Activated CD4-positive, alpha-beta T cell treated with anti-CD3 and anti-CD28 coated beads, Interleukin-2, amount 50 U/mL, for 48 hours (primary cell): ENCODE measurements around the gene LMF1.

Source experiments
- DNase-seq, 2 experiments: peaks; one replicate each; pipeline ENCODE4 v3.0.0-alpha.2; 2020

Gene LMF1

DNA sequence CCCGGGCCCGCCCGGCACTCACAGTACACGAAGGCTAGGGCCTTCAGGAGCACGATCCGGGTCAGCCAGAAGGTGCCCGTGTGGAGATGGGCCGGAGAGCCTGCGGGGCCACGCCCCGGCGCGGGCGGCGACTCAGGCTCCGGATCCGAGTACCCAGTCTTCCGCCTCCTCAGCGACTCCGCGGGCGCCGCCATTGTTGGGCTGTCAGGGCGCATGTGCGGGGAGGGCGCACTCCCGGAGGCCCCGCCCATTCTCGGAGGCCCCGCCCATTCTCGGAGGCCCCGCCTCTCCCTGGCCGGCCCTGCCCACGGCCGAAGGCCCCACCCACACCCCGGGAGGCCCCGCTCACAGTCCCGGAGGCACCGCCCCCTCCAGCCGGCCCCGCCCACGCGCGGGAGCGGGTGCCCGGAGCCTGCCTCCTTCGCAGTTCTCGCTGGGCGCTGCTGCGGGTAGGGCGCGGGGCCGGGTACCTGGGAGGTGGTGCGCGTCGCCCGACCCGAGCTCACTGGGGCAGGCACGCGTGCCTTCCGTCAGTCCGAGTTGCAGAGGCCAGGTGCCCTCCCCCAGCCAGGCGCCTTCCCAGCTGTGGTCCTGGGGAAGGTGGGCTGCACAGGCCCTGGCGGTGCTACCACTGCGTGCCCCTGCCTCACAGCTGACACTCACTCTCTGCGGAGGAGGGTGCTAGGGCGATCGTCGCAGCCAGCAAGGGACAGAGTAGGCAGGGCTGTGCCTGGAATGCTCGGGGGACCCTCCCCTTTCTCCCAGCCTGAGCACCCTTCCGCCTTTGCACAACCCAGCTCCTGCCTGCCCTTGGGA is at the start of gene LMF1:
Gene LMF1 (minus strand): TSS at position 219 of the 816 bp plus-strand sequence. CDS start 4 bp downstream, at position 215.
- peak; percentile 93 to 94 for DNase-seq

DNA sequence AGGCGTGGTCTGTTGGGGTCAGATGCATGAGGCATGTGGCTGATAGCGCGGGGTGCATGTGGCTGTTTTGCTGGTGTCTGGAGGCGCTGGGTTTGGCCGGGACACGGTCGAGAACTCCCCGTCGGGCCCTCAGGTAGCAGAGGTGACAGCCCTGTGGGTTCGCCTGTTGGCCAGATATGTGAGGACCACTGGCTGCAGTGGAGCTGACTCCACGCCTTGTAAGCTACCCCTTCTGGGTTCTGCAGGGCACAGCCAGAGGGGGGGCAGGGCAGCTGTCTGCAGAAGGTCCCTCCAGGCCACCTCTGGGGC is 49.3 kb upstream of the LMF1 start:
- DNase-seq = no peak

DNA sequence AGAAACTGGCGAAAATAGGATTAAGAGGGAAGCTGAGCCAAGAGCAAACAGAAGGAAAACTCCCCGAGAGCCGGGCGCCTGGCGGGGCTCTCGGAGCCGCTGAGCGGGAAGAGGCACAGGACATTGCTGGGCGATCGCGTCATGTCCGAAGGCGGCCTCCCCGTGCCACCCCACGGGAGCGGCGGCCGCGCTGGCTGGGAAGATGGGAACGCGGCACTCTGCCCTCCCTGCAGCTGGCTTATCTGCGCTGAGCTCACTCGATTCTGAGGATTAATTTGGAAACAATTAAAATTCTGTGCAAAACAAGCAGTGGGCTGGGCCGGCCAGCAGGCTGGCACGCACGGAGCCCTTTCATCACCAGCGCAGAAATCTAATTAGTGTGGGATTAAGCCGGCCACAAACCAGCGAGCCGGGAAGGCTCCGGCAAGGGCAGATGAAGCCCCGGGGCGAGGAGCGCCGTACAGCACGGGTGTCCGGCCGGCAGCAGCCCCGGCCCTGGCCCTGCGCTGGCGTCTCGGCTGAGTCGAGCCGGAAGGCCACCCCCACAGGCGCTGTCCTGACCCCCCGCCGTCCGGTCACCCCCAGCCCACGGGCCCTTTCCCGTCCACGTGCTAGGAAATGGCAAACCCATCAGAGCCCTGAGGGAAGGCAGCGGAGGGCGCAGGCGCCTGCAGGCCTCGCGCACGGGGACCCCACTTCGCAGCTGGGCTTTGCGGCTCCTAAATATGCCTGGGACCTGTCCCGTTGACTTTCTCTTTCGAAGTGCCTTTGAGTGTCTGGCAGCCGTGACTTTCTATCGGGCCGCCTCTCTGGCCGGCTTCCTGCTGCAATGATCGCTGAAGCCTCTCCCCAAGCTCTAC is 48.7 kb upstream of the LMF1 start:
- no peak for DNase-seq

DNA sequence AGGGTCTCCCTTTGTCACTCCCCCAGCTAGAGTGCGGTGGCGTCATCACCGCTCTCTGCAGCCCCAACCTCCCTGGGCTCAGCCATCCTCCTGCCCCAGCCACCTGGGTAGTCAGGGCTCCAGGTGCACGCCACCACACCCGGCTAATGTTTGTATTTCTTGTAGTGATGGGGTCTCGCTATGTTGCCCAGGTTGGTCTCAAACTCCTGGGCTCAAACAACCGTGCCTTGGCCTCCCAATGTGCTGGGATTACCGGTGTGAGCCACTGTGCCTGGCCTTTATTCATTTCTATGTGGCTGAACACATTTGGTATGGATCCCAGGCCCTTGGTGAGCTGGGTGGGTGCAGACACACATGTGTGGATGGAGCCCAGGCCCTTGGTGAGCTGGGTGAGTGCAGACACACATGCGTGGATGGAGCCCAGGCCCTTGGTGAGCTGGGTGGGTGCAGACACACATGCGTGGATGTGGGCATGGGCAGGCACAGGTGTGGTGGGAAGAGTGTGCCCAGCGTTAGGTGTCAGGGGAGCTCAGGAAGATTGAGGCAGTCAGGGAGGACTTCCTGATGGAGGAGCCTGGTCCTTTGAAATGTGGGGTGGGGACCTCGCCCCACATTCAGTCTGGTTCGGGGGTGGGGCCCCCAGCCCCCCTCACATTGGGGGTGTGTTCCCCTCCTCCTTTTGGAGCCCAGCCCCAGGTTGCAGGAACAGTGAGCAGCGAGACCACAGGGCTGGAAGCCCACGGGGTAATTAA is 47.8 kb upstream of the LMF1 start:
- DNase-seq = no peak

DNA sequence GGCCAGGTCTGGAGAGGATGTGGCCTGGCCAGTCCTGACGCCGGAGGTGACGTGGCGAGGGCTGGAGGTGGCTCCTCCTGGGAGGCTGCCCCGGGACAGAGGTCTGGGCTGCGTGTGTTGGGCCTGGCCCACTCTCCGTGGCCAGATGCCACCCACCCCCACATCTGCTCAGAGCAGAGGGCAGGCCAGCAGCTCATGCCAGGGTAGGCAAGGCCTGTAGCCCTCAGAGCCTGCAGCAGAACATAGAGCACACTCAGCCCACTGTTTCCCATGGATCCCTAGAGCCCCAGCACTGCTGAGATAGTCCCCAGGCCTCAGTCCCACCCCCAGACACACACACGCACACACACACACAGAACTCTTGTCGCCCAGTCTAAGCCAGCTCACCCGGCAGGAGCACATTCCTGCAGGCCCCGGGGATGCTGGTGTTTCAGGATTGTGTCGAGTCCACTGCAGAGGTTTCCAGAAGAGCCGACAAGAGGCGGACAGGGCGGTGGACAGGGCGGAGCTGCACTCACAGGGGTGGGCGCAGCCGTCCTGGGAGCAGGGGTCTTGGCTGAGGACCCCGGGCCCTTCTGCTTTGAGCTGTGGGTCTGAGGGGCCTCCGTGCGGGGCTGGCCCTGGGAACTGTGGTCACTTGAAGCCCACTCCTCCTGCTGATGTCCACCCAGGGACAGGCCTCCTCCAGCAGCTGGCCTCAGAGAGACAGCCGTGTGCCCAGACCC is 44.1 kb upstream of the LMF1 start:
- DNase-seq = no peak

DNA sequence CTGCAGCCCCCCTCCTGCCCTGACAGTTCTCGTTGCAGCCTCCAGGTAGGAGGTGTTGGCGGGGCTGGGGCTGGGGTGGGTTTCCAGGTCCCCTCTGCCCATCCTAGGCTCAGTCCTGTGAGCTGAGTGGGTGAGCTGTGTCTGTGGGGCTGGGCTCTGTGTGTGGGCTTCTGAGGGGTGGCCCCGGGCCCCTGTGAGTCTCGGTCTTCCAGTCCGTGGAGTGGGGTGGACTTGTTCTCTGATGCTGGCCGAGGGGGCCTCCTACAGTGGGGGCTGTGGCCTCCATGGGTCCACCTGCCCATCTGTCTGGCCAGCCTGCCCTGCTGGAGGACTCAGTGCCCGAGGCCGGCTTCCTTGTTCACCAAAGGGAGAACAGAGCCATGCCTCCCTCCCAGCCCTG is 43.4 kb upstream of the LMF1 start:
- DNase-seq = no peak

DNA sequence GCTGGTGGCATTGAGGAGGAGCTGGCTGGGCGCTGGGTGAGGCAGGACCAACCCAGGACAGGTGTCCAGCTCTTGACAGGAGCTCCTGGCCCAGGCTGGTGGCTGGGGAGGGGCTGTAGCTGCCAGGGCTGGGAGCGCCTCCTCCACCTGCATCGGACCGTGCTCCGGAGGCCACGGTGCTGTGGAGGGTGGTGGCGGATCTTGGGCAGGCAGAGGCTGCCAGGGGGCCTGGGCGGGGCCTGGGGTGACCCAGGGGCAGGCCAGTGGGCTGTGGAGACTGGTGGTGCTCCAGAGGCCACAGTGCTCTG is 42.8 kb upstream of the LMF1 start:
- no peak for DNase-seq

DNA sequence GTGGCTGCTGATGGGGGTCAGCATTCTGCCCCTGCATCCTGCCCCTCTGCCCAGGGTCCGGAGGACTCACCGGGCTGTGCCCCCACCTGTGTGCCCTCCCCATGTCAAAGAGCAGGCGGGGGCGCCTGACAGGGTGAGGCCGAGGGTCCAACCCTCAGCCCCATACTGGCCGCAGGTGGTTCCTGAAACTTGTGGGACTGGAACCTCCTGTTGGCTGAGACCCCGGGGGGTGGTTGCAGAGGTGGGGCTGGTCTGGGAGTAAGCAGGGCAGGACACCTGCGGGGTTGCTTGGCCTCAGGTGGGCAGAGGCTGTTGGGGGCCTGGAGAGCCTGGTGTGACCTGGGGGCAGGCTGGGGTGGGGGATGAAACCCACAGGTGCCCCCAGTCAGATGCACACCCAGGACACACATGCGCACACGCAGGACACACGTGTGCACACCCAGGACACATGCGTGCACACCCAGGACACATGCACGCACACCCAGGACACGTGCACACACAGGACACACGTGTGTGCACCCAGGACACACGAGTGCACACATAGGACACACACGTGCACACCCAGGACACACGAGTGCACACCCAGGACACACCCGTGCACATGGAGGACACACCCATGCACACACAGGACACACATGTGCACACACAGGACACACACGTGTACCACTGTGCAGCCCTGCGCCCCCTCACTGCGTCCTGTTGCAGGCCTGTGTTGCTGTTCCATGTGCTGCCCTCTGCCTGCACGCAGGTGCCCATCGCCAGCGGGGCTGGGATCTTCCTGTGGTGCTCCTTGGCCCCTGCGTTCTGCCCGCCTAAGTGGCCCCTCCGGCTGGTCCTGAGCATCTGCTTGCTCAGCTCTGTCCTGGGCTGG is 42.2 kb upstream of the LMF1 start:
- no peak for DNase-seq

DNA sequence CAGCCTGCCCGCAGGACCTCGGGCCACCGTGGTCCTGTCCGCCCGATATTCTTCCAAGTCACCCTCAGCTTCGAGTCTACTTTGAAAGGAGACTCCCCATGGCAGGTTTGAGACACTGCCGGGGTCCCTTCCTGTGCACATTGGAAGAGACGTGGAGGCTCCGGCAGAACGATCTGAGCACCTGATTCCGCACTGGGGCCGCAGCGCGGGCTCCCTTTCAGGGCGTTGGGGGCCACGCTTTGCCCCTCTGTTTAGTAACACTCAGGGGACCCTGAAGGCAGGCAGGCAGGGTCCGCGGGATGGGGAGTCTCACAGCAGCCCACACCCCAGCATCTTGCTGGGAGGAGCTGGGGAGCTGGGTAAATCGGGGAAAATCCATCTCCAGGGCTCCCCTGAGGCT is 41.4 kb upstream of the LMF1 start:
- DNase-seq = no peak

DNA sequence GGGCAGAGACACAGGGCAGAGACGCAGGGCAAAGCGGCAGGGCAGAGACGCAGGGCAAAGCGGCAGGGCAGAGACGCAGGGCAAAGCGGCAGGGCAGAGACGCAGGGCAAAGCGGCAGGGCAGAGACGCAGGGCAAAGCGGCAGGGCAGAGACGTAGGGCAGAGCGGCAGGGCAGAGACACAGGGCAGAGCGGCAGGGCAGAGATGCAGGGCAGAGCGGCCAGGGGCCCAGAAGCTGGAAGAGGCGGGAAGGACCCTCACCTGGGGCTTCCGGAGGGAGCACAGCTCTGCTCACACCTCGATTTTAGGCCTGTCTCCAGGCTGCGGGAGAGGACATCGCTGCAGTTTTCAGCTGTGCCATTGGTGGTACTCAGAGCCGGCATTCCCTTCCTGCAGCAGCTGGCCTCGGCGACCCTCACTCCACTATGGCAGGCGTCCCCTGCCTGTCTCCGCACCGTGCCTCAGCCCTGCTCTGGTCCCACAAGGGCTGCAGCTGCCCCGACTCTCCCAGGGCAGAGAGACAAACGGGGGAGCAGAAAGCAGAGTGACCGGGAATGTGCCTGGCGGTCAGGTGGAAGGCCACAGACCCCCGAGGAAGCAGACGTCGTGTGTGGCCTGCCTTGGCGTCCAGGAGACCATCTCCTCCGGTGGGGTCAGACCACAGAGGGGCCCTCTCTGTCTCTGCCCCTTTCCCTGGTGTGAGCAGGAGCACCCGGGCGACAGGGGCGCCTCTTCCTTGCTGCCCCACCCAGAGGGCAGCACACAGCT is 40.7 kb upstream of the LMF1 start:
- DNase-seq = no peak

DNA sequence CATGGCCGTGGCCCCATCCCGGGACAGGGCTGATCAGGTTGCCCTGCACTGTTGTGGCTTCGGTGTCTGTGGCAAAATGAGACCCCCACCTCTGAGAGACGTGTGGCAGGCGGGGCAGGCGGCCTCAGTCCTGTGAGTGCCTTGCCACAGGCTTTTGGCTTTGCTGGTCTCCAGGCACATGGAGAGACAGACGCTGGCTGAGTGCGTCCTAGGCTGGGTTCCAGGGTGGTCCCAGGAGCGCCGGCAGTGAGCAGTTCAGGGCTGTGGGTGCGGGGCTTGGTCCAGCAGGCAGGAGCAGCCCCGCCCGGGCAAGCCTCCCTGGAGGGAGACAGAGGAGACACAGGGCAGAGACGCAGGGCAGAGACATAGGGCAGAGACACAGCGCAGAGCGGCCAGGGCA is 40.0 kb upstream of the LMF1 start:
- DNase-seq = no peak

DNA sequence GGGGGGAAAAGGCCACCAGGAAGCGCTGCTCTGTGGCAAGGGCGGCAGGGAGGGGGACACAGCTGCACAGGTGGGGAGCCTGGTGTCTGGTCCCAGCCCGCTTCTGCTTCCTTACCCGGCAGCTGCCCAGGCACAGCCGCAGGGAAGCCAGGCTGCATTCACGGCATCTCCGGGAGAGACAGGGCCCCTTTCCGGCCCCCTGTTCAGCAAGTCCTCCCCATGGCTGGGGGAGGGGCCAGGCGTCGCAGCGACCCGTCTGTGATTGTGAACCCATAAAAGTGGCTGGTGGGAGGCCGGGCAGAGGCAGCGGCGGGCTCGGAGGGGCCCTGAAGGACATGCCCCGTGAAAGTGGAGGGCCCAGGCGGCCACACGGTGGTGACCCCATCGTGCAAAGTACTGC is 39.5 kb upstream of the LMF1 start:
- DNase-seq = no peak

DNA sequence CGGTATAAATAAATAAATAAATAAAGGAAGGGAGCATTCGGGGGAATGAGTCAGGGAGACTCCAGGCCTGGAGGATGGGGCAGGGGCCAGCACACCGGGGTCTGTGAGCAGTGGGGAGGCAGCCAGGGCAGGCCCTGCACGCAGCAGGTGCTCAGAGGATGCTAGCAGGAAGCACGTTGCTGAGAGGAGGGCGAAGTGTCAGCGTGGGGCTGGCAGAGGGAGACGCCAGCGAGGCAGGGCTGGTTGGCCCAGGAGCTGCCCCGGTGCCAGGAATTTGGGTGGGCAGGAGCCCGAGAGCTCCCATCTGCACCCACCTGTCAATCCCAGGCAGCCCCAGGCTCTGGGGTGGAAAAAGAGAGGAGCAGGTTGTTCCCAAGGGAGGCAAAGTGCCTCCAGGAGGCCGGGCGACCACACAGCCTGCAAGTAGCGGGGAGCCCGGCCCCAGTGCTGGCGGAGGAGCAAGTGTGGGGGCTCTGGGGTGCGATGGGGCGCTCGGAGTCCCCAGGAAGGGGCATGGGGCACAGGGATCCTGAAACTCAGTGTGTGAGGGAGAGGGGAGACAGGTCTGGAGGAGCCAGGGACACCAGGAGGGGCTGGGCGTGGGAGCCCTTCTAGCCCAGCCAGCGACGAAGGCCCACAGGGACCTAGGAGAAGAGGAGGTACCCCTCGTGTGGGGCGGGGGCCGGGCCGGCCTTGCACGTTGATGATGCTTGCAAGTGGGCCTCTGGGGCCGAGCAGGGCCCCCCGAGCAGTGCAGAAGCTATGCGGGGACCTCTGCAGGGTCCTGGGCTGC is 38.8 kb upstream of the LMF1 start:
- DNase-seq = no peak

DNA sequence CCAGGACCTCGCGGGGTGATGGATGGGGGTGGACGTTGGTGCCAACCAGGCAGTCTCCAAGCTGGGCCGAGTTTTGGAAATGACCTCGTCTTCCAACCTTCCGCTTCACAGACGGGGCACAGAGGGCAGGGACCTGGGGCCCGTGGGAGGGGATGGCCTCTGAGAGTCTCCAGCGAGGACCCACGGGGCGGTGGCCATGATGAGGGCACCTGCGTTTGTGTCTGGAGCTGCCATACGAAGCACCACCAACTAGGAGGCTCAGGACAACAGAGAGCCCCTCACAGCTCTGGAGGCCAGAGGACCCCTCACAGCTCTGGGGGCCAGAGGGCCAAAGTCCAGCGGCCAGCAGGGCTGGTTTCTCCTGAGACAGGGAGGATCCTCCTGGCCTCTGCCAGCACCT is 37.3 kb upstream of the LMF1 start:
- DNase-seq = no peak

DNA sequence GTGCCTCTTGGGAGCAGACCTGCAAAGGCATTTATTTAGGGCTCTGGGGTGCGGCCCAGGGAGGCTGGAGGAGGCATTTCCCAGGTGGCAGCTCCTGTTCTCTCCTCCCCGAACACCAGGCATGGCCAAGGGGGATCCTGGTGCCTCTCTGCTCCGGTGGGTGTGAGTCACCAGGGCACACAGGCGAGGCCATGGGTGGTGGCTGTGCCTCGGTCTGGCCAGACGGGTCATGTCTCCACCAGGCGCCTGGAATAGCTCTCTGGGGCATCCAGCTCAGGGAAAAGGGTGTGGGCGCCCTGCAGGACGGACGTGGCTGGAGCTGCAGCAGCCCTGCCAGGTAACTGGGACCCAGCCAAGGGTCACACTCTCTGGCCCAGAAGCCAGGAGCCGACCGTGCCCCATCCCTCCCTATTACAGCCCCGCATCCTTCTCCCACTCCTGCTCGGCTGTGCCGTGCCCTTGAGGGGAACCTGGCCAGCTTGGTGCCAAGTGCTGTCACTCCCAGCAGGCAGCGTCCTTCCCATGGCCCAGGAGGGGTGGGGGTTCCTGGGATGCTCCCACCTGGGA is 36.6 kb upstream of the LMF1 start:
- no peak for DNase-seq

DNA sequence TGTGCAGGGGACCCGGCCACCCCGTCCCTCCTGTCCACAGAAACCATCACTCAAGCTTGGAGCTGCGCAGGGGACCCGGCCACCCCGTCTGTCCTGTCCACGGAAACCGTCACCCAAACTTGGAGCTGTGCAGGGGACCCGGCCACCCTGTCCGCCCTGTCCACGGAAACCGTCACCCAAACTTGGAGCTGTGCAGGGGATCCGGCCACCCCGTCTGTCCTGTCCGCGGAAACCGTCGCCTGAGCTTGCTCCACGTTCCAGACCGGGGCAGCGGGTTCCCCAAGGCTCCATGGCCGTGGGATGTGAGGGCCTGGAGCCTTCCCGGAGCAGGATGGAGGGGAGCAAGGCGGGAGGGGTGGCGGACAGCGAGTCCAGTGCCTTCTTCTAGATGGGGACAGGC is 36.0 kb upstream of the LMF1 start:
- DNase-seq = no peak

DNA sequence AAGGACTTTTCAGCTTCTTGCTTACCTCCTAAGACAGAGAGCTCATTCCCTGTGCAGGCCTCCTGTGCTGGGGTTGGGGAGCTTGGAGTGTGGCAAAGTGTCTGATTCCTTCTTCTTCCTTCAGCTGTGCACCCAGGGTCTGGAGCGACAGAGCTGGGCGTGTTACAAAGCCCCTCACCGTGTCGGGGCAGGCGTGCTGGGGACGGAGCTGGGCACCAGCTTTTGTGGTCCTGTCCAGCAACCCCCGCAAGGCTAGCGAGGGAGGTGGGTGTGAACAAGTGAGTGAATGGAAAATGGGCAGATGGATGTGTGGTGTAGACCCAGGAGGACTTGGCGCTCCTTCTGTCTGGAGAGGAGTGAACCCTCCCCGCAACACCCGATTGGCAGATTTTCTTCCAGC is 34.5 kb upstream of the LMF1 start:
- DNase-seq = no peak

DNA sequence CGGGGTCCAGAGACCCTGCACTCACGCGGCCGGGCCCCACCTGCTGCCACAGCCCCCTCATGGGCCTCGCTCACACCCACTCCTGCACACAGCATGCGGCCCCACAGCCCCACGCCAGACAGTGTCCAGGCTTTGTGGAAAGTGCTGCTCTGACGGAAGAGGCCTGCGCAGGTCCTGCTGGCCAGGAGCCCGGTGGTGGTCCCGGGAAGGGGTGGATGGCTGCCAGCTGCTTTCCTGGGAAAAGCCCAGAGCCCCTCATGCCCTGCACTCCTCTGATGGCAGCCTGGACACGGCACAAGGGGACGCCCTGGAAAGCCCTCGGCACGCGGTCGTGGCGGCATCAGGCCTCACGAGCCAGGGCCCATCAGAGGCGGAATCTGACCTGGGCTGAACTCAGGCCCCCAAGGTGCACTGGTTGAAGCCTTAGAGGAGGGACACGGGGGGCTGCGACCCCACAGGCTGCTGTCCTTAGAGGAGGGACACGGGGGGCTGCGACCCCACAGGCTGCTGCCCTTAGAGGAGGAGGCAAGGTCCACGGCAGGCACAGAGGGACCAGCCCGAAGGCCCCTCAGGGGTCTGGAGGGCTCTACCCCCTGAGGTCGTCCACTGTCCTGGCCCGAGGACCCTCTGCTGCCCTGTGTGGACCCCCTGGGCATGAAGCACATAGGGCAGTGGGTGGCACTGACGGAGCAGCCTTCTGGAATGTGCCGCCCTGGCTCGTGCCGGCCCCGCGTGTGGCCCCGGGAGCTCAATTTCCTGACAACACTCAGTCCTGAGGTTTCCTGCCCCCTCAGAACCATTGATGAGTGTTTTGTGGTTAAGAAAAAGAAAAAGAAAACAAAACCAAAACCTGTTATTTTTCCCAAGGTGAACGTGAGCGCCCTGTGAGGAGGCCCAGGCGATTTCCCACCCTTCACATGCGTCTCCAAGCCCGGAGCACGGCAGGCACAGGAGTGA is 32.9 kb upstream of the LMF1 start:
- DNase-seq = peak; percentile 64 to 70
